SK-N-SH (cell line): ENCODE results near the gene PDZD2. TPM values are rescaled to one million over a fixed set of nuclear protein-coding genes. Genes with fewer than 3 reads are reported as not detected.

ENCODE experiments used
- CTCF ChIA-PET: fragments of 300-600, 350-600 bp; formaldehyde crosslinking; extraction: SDS; loops from one replicate; lab custom pipeline; 2021; lab: Yijun Ruan, JAX
- POLR2A ChIA-PET: fragments of 350-600 bp; sonication (Branson Sonifier 250); formaldehyde crosslinking; extraction: SDS; loops from one replicate; lab custom pipeline; 2020; ENCODE audit warnings: antibody characterized with exemption, inconsistent platforms; lab: Yijun Ruan, JAX
- DNase-seq: peaks from one replicate; pipeline ENCODE4 v3.0.0; 2012
- H2AFZ ChIP-seq: fragments of 200-600 bp; sonication (generic); 2 replicates; pipeline ENCODE4 v1.8.1; 2016; ENCODE audit warnings: antibody characterized with exemption, mild to moderate bottlenecking, low read depth
- H3F3A ChIP-seq: fragments of 200-600 bp; sonication (generic); replicated peaks from 2 replicates; pipeline ENCODE3; 2016; ENCODE audit warnings: antibody characterized with exemption, mild to moderate bottlenecking; ENCODE audit not compliant: insufficient read depth
- H3K27ac ChIP-seq, 2 experiments: fragments of 200-500 bp in 1 of 2; fragments of 200-600 bp in 1 of 2; sonication (Bioruptor generic) in 1 of 2; sonication (generic), shearing (Covaris generic) in 1 of 2; 2 replicates each; pipeline versions ENCODE4 v1.5.1 to v1.6.1; 2014 to 2016; ENCODE audit warnings: low read depth in 2 of 2, inconsistent platforms in 1 of 2, low read length in 1 of 2, mild to moderate bottlenecking in 1 of 2, mixed read lengths in 1 of 2
- H3K27me3 ChIP-seq: fragments of 200-600 bp; sonication (generic), shearing (Covaris generic); 2 replicates; pipeline ENCODE4 v1.6.1; 2016; ENCODE audit warnings: mixed run types; ENCODE audit not compliant: insufficient read depth
- H3K36me3 ChIP-seq, 2 experiments: fragments of 200-500 bp in 1 of 2; fragments of 200-600 bp in 1 of 2; sonication (Bioruptor generic) in 1 of 2; sonication (generic) in 1 of 2; replicated peaks in 1 of 2; 2 replicates each; pipeline versions ENCODE3 to v1.5.1; 2014 to 2016; ENCODE audit warnings: low read length in 1 of 2, mild to moderate bottlenecking in 1 of 2; ENCODE audit not compliant: insufficient read depth in 2 of 2, control insufficient read depth in 1 of 2
- H3K4me1 ChIP-seq, 2 experiments: fragments of 200-500 bp in 1 of 2; fragments of 200-600 bp in 1 of 2; sonication (Bioruptor generic) in 1 of 2; sonication (generic), shearing (Covaris generic) in 1 of 2; 2 replicates each; pipeline versions ENCODE4 v1.5.1 to v1.6.1; 2014 to 2016; ENCODE audit warnings: low read depth in 1 of 2, low read length in 1 of 2, mixed run types in 1 of 2; ENCODE audit not compliant: insufficient read depth in 2 of 2, control insufficient read depth in 1 of 2
- H3K4me2 ChIP-seq: fragments of 200-600 bp; sonication (generic), shearing (Covaris generic); 2 replicates; pipeline ENCODE4 v1.6.1; 2017; ENCODE audit warnings: mixed run types
- H3K4me3 ChIP-seq, 2 experiments: fragments of 200-500 bp in 1 of 2; fragments of 200-600 bp in 1 of 2; sonication (Bioruptor generic) in 1 of 2; sonication (generic), shearing (Covaris generic) in 1 of 2; 2 replicates each; pipeline versions ENCODE4 v1.5.1 to v1.8.1; 2014 to 2016; ENCODE audit warnings: low read depth in 2 of 2, inconsistent platforms in 1 of 2, low read length in 1 of 2, mild to moderate bottlenecking in 1 of 2, mixed read lengths in 1 of 2, moderate library complexity in 1 of 2
- H3K79me2 ChIP-seq: fragments of 200-600 bp; sonication (generic); 2 replicates; pipeline ENCODE4 v1.8.1; 2017; ENCODE audit warnings: mild to moderate bottlenecking; ENCODE audit not compliant: insufficient read depth
- H3K9ac ChIP-seq: fragments of 200-600 bp; sonication (generic); 2 replicates; pipeline ENCODE4 v1.6.1; 2017; ENCODE audit warnings: mixed run types
- H3K9me2 ChIP-seq: fragments of 200-600 bp; sonication (generic); 2 replicates; pipeline ENCODE4 v1.6.1; 2017; ENCODE audit warnings: mixed run types
- H3K9me3 ChIP-seq: fragments of 200-600 bp; sonication (generic); 2 replicates; pipeline ENCODE4 v1.6.1; 2017; ENCODE audit warnings: mixed run types, mild to moderate bottlenecking, moderate library complexity
- H4K20me1 ChIP-seq: fragments of 200-600 bp; sonication (generic); 2 replicates; pipeline ENCODE4 v1.6.1; 2017; ENCODE audit warnings: mild to moderate bottlenecking, mixed run types; ENCODE audit not compliant: insufficient read depth
- CHD2 ChIP-seq: fragments of 150-350 bp; IDR thresholded peaks from 2 replicates; pipeline ENCODE4 v1.6.1; 2018; ENCODE audit warnings: low read length; ENCODE audit not compliant: partially characterized antibody
- ELF1 ChIP-seq: IDR thresholded peaks from 2 replicates; pipeline ENCODE4 v1.4.0; 2012
- EP300 ChIP-seq, 2 experiments: IDR thresholded peaks; 2 replicates each; pipeline versions ENCODE4 v1.4.0 to v1.6.1; 2012; ENCODE audit warnings: borderline replicate concordance in 1 of 2, low read depth in 1 of 2, low read length in 1 of 2
- EZH2phosphoT487 ChIP-seq: fragments of 200-600 bp; sonication (generic); IDR thresholded peaks from 2 replicates; pipeline ENCODE4 v1.6.1; 2017; ENCODE audit warnings: low read depth, mixed run types, mild to moderate bottlenecking, antibody characterized with exemption, moderate library complexity, borderline replicate concordance
- GABPA ChIP-seq: IDR thresholded peaks from 2 replicates; pipeline ENCODE4 v1.4.0; 2012; ENCODE audit warnings: low read depth, mild to moderate bottlenecking
- IRF3 ChIP-seq: fragments of 150-350 bp; IDR thresholded peaks from 2 replicates; pipeline ENCODE4 v1.6.1; 2016; ENCODE audit warnings: mild to moderate bottlenecking, low read depth, low read length
- MEF2A ChIP-seq: IDR thresholded peaks from 2 replicates; pipeline ENCODE4 v1.4.0; 2012; ENCODE audit warnings: low read depth, borderline replicate concordance
- MXI1 ChIP-seq: IDR thresholded peaks from 2 replicates; pipeline ENCODE4 v1.6.1; 2012; ENCODE audit warnings: mild to moderate bottlenecking, low read depth, low read length, improper control_type of control experiment
- NFIC ChIP-seq: IDR thresholded peaks from 2 replicates; pipeline ENCODE4 v1.4.0; 2012; ENCODE audit warnings: borderline replicate concordance
- POLR2AphosphoS5 ChIP-seq: IDR thresholded peaks from 2 replicates; pipeline ENCODE4 v1.6.1; 2012; ENCODE audit warnings: low read depth, low read length
- RCOR1 ChIP-seq: fragments of 150-350 bp; IDR thresholded peaks from 2 replicates; pipeline ENCODE4 v1.6.1; 2017; ENCODE audit warnings: antibody characterized with exemption, low read length
- REST ChIP-seq: IDR thresholded peaks from 2 replicates; pipeline ENCODE4 v1.6.1; 2012; ENCODE audit warnings: mild to moderate bottlenecking, low read depth, low read length, moderate library complexity
- TCF12 ChIP-seq: IDR thresholded peaks from 2 replicates; pipeline ENCODE4 v1.4.0; 2012
- USF1 ChIP-seq: IDR thresholded peaks from 2 replicates; pipeline ENCODE4 v1.4.0; 2012; ENCODE audit warnings: low read depth, borderline replicate concordance
- USF2 ChIP-seq: fragments of 150-350 bp; IDR thresholded peaks from 2 replicates; pipeline ENCODE4 v1.6.1; 2017; ENCODE audit warnings: antibody characterized with exemption, low read length, low read depth, borderline replicate concordance
- YY1 ChIP-seq: IDR thresholded peaks from 2 replicates; pipeline ENCODE4 v1.4.0; 2012; ENCODE audit warnings: low read depth, mild to moderate bottlenecking
- ZBTB33 ChIP-seq: IDR thresholded peaks from 2 replicates; pipeline ENCODE4 v1.4.0; 2012; ENCODE audit warnings: low read depth, borderline replicate concordance
- WGBS: methylation state at CpG from one replicate; pipeline ENCODE4 v1.1.6; 2017; ENCODE audit warnings: low lambda C conversion rate; 5-methylcytosine and 5-hydroxymethylcytosine counted together
- polyA plus RNA-seq, 3 experiments: library from polyadenylated mRNA; depleted of rRNA; stranded (reverse); fragments of >200 nt; gene quantifications; 2 replicates each; pipeline ENCODE4 v1.2.3, GENCODE V29; 2012

Gene PDZD2
- polyA plus RNA-seq, 1 of the 3 experiments (the other 2 are of a cell fraction) = 0.13 TPM

- ChIA-PET POLR2A (no interaction called here), CTCF (interaction anchor here (2.4 kb wide), 1 partner anchor 46 kb away, joined by 8 read pairs; no protein-coding TSS in a partner anchor)
- Histone ChIP-seq H3K36me3 (no peaks in the 10 kb centered on the region), H3F3A (peaks cover 6% of the 10 kb centered on the region), H4K20me1 (no peaks in the 10 kb centered on the region), H3K9me3 (no peaks in the 10 kb centered on the region), H3K9me2 (no peaks in the 10 kb centered on the region), H3K9ac (no peak overlapping the region), H3K79me2 (no peaks in the 10 kb centered on the region), H3K4me2 (no peak overlapping the region), H2AFZ (peak overlapping the region; percentile 33; the same call in 1 of the 2 replicates), H3K27ac (no peak overlapping the region), H3K4me1 (peaks cover 0 to 26% of the 10 kb centered on the region in 2 experiments; a peak in 2 of 4 replicates), H3K27me3 (no peaks in the 10 kb centered on the region), H3K4me3 (no peak overlapping the region)
- 74% methylated on average over 4 of the region's 4 CpGs for WGBS
- TF ChIP-seq MXI1 (no peak), USF2 (no peak), EP300 (IDR thresholded peaks at IDR 0.05; ENCODE audit: borderline replicate concordance in 1 of 2, low read depth in 1 of 2, low read length in 1 of 2) (no peak), EZH2phosphoT487 (no peak), ELF1 (no peak), MEF2A (no peak), REST (no peak), USF1 (no peak), CHD2 (no peak), TCF12 (no peak), YY1 (no peak), POLR2AphosphoS5 (no peak), RCOR1 (no peak), GABPA (no peak), ZBTB33 (no peak), IRF3 (no peak), NFIC (no peak)
- no peak for DNase-seq
These were observed 392.2 kb downstream of the PDZD2 start for GRCh38 chr5:32031089-32031488.
